Measurements from ENCODE around the gene ADGRD1.

The ADGRD1 gene

GRCh38 chr12:131046813-131047788 is 93.4 kb downstream of the ADGRD1 start:
- DNase-seq = no peak

GRCh38 chr12:131047789-131048610 is 94.3 kb downstream of the ADGRD1 start:
- no peak for DNase-seq

GRCh38 chr12:131048611-131048990 is 94.9 kb downstream of the ADGRD1 start:
- no peak for DNase-seq

- no peak for DNase-seq
Measured at GRCh38 chr12:131049002-131049401, 95.3 kb downstream of the ADGRD1 start.

GRCh38 chr12:131049549-131050339 is 96.0 kb downstream of the ADGRD1 start:
- DNase-seq = no peak

- DNase-seq = no peak
Measured at GRCh38 chr12:131050463-131051154, 96.9 kb downstream of the ADGRD1 start.

- no peak for DNase-seq
Measured at GRCh38 chr12:131051155-131051473, 97.4 kb downstream of the ADGRD1 start.

- DNase-seq = no peak
Measured at GRCh38 chr12:131052063-131052781, 98.5 kb downstream of the ADGRD1 start.

- no peak for DNase-seq
Measured at GRCh38 chr12:131052929-131053328, 99.2 kb downstream of the ADGRD1 start.

GRCh38 chr12:131053567-131053966 is 99.9 kb downstream of the ADGRD1 start:
- DNase-seq = no peak

- DNase-seq = no peak
Measured at GRCh38 chr12:131054345-131055092, 100.8 kb downstream of the ADGRD1 start.

- no peak for DNase-seq
Measured at GRCh38 chr12:131055093-131055465, 101.4 kb downstream of the ADGRD1 start.

GRCh38 chr12:131055596-131056233 is 102.0 kb downstream of the ADGRD1 start:
- no peak for DNase-seq

- no peak for DNase-seq
Measured at GRCh38 chr12:131056626-131057025, 102.9 kb downstream of the ADGRD1 start.

GRCh38 chr12:131057211-131057721 is 103.6 kb downstream of the ADGRD1 start:
- DNase-seq = no peak

- no peak for DNase-seq
Measured at GRCh38 chr12:131057722-131058515, 104.2 kb downstream of the ADGRD1 start.

GRCh38 chr12:131058700-131059099 is 105.0 kb downstream of the ADGRD1 start:
- DNase-seq = no peak

GRCh38 chr12:131060011-131060703 is 106.5 kb downstream of the ADGRD1 start:
- DNase-seq = no peak

Data from NCI-H187 treated with DMSO at 0.1 percent for 48 hours (cell line).